HCT116 (cell line): Measurements from ENCODE around the gene SALL3. TPM values are rescaled to one million over a fixed set of nuclear protein-coding genes. Genes with fewer than 3 reads are reported as not detected.

ENCODE experiments used
- ATAC-seq: fragments of 200-7000 bp; cut with Tn5 transposase; 2 replicates; pipeline ENCODE4 v1.9.1; 2020; ENCODE audit warnings: mild to moderate bottlenecking, moderate library complexity
- BruUV-seq: library from RNA; stranded (reverse); fragments of 400-500 nt; replicated peaks from 2 replicates; lab custom pipeline; 2021; lab: Mats Ljungman, UMichigan
- CTCF ChIA-PET: fragments of 300-600 bp; sonication (Branson Sonifier 250); formaldehyde crosslinking; loops from one replicate; lab custom pipeline; 2021; ENCODE audit warnings: antibody characterized with exemption; lab: Charles Lee
- POLR2A ChIA-PET: fragments of 300-600, 350-600 bp; sonication (Branson Sonifier 250); formaldehyde crosslinking; loops from one replicate; lab custom pipeline; 2021; ENCODE audit warnings: antibody characterized with exemption; lab: Charles Lee
- RAD21 ChIA-PET, 2 experiments: fragments of 300-600 bp; sonication (Branson Sonifier 250); formaldehyde crosslinking; loops; one replicate each; lab custom pipeline; 2023; ENCODE audit warnings: low total read pairs in 2 of 2; ENCODE audit not compliant: uncharacterized antibody in 2 of 2, unreplicated experiment in 2 of 2, low non-redundant PET in 1 of 2; lab: Charles Lee
- DNase-seq: peaks from one replicate; pipeline ENCODE4 v3.0.0-alpha.2; 2010; ENCODE audit warnings: low read depth, low spot score
- H2AFZ ChIP-seq: fragments of 200-600 bp; shearing (Covaris generic), sonication (generic); 2 replicates; pipeline ENCODE4 v1.6.1; 2017; ENCODE audit warnings: low read depth, mixed run types, mixed read lengths, antibody characterized with exemption, low read length; ENCODE audit not compliant: poor library complexity, severe bottlenecking
- H3K27ac ChIP-seq: 2 replicates; pipeline ENCODE4 v1.5.1; 2012; ENCODE audit warnings: low read depth, low read length
- H3K27me3 ChIP-seq: fragments of 200-600 bp; sonication (generic); 2 replicates; pipeline ENCODE4 v1.6.1; 2016; ENCODE audit warnings: mixed run types, low read length, mixed read lengths; ENCODE audit not compliant: insufficient read depth
- H3K36me3 ChIP-seq, 2 experiments: fragments of 200-500 bp in 1 of 2; fragments of 200-600 bp in 1 of 2; sonication (Bioruptor generic) in 1 of 2; sonication (generic) in 1 of 2; 2 replicates each; pipeline versions ENCODE4 v1.5.1 to v1.6.1; 2014 to 2016; ENCODE audit warnings: low read length in 2 of 2, inconsistent platforms in 1 of 2, mixed read lengths in 1 of 2, mixed run types in 1 of 2; ENCODE audit not compliant: insufficient read depth in 2 of 2, control insufficient read depth in 1 of 2
- H3K4me1 ChIP-seq, 2 experiments: fragments of 200-600 bp in 1 of 2; sonication (generic) in 1 of 2; 2 replicates each; pipeline versions ENCODE4 v1.5.1 to v1.6.1; 2012 to 2017; ENCODE audit warnings: low read length in 2 of 2, inconsistent platforms in 1 of 2, mild to moderate bottlenecking in 1 of 2, mixed read lengths in 1 of 2, mixed run types in 1 of 2, moderate library complexity in 1 of 2; ENCODE audit not compliant: insufficient read depth in 2 of 2, control insufficient read depth in 1 of 2
- H3K4me2 ChIP-seq: fragments of 200-600 bp; sonication (generic); 2 replicates; pipeline ENCODE4 v1.6.1; 2017; ENCODE audit warnings: mixed run types, low read length, mixed read lengths
- H3K4me3 ChIP-seq, 2 experiments: fragments of 200-600 bp in 1 of 2; sonication (generic) in 1 of 2; replicated peaks in 1 of 2; 2 replicates each; pipeline ENCODE4 v1.5.1; 2011 to 2016; ENCODE audit warnings: low read length in 2 of 2, control low read depth in 1 of 2, low read depth in 1 of 2, mild to moderate bottlenecking in 1 of 2, mixed read lengths in 1 of 2, mixed run types in 1 of 2
- H3K79me2 ChIP-seq: fragments of 200-600 bp; sonication (generic); 2 replicates; pipeline ENCODE4 v1.6.1; 2017; ENCODE audit warnings: mild to moderate bottlenecking, mixed run types, low read length, moderate library complexity, mixed read lengths; ENCODE audit not compliant: insufficient read depth
- H3K9ac ChIP-seq: fragments of 200-600 bp; sonication (generic); 2 replicates; pipeline ENCODE4 v1.6.1; 2016; ENCODE audit warnings: low read length, mixed read lengths
- H3K9me2 ChIP-seq: fragments of 200-600 bp; sonication (generic), shearing (Covaris generic); 2 replicates; pipeline ENCODE4 v1.6.1; 2017; ENCODE audit warnings: mixed run types, mild to moderate bottlenecking, moderate library complexity; ENCODE audit not compliant: insufficient read depth
- H3K9me3 ChIP-seq, 2 experiments: fragments of 200-500 bp in 1 of 2; fragments of 200-600 bp in 1 of 2; sonication (Bioruptor generic) in 1 of 2; sonication (generic) in 1 of 2; 2 replicates each; pipeline ENCODE4 v1.6.1; 2014 to 2017; ENCODE audit warnings: low read length in 2 of 2, mixed read lengths in 2 of 2, inconsistent platforms in 1 of 2, low read depth in 1 of 2, mild to moderate bottlenecking in 1 of 2, mixed run types in 1 of 2, moderate library complexity in 1 of 2; ENCODE audit not compliant: control insufficient read depth in 1 of 2, insufficient read depth in 1 of 2
- H4K20me1 ChIP-seq: fragments of 200-600 bp; sonication (generic), shearing (Covaris generic); 2 replicates; pipeline ENCODE4 v1.6.1; 2017; ENCODE audit warnings: mixed run types, mild to moderate bottlenecking, moderate library complexity; ENCODE audit not compliant: insufficient read depth
- ATF3 ChIP-seq: IDR thresholded peaks from 2 replicates; pipeline ENCODE4 v1.6.1; 2012
- CBX3 ChIP-seq: IDR thresholded peaks from 2 replicates; pipeline ENCODE4 v1.6.1; 2012; ENCODE audit warnings: low read depth
- CEBPB ChIP-seq: IDR thresholded peaks from 2 replicates; pipeline ENCODE4 v1.6.1; 2012; ENCODE audit warnings: low read depth
- EGR1 ChIP-seq: IDR thresholded peaks from 2 replicates; pipeline ENCODE4 v1.6.1; 2012; ENCODE audit warnings: low read depth
- ELF1 ChIP-seq: IDR thresholded peaks from 2 replicates; pipeline ENCODE4 v1.6.1; 2012; ENCODE audit warnings: low read depth, borderline replicate concordance
- EZH2 ChIP-seq: fragments of 200-600 bp; sonication (generic); IDR thresholded peaks from 2 replicates; pipeline ENCODE4 v1.6.1; 2017; ENCODE audit warnings: antibody characterized with exemption, mixed run types
- EZH2phosphoT487 ChIP-seq: fragments of 200-600 bp; IDR thresholded peaks from 2 replicates; pipeline ENCODE4 v1.6.1; 2018; ENCODE audit warnings: antibody characterized with exemption, borderline replicate concordance
- FOSL1 ChIP-seq: IDR thresholded peaks from 2 replicates; pipeline ENCODE4 v1.6.1; 2012; ENCODE audit warnings: low read depth
- JUND ChIP-seq: IDR thresholded peaks from 2 replicates; pipeline ENCODE4 v1.6.1; 2012
- MAX ChIP-seq: IDR thresholded peaks from 2 replicates; pipeline ENCODE4 v1.6.1; 2012
- POLR2A ChIP-seq: IDR thresholded peaks from 2 replicates; pipeline ENCODE4 v1.7.0; 2011; ENCODE audit warnings: borderline replicate concordance; ENCODE audit not compliant: insufficient read depth, insufficient read length; ENCODE audit errors: extremely low read depth
- POLR2AphosphoS5 ChIP-seq: IDR thresholded peaks from 2 replicates; pipeline ENCODE4 v1.6.1; 2011; ENCODE audit warnings: mild to moderate bottlenecking, low read depth, low read length, moderate library complexity
- RAD21 ChIP-seq: IDR thresholded peaks from 2 replicates; pipeline ENCODE4 v1.6.1; 2012; ENCODE audit warnings: low read depth, mild to moderate bottlenecking
- SIN3A ChIP-seq: IDR thresholded peaks from 2 replicates; pipeline ENCODE4 v1.6.1; 2012; ENCODE audit warnings: low read depth
- SP1 ChIP-seq: IDR thresholded peaks from 2 replicates; pipeline ENCODE4 v1.6.1; 2012; ENCODE audit warnings: low read depth
- TCF7L2 ChIP-seq: IDR thresholded peaks from 2 replicates; pipeline ENCODE4 v1.7.0; 2011; ENCODE audit warnings: borderline replicate concordance, inconsistent platforms; ENCODE audit not compliant: insufficient read depth, insufficient read length; ENCODE audit errors: extremely low read depth
- YY1 ChIP-seq: IDR thresholded peaks from 2 replicates; pipeline ENCODE4 v1.6.1; 2011; ENCODE audit warnings: low read length, low read depth, moderate library complexity, mild to moderate bottlenecking; ENCODE audit not compliant: insufficient replicate concordance; ENCODE audit errors: extremely low read depth
- ZBTB33 ChIP-seq: IDR thresholded peaks from 2 replicates; pipeline ENCODE4 v1.6.1; 2011; ENCODE audit warnings: mild to moderate bottlenecking, low read length, moderate library complexity; ENCODE audit not compliant: insufficient replicate concordance; ENCODE audit errors: extremely low read depth
- ZFX ChIP-seq: fragments of 450-650 bp; IDR thresholded peaks from 2 replicates; pipeline ENCODE4 v1.6.1; 2017
- intact Hi-C: fragments of 100-400 bp; cut with micrococcal nuclease; formaldehyde crosslinking; loops from 2 replicates; pipeline ENCODE4 v1.10.0; 2022
- total RNA-seq: library from RNA; stranded (reverse); gene quantifications from one replicate; pipeline ENCODE4 v1.2.1, GENCODE V29; 2021; ENCODE audit not compliant: unreplicated experiment

SALL3 gene
- total RNA-seq, 1 experiment from 2014 or later: not detected

- no peak overlapping the region for H3K27ac ChIP-seq
Measured at GRCh38 chr18:78948707-78949106, 30.9 kb upstream of the SALL3 start.

More at GRCh38 chr18:78948707-78949106, 30.9 kb upstream of the SALL3 start:
- RAD21 ChIA-PET: no interaction called here
- no peaks in the 10 kb centered on the region for H3K79me2 ChIP-seq
- TF ChIP-seq MAX (no peak), ATF3 (no peak), SP1 (no peak), EZH2 (no peak), ZFX (no peak), EZH2phosphoT487 (no peak), ELF1 (no peak), CEBPB (no peak), FOSL1 (no peak), YY1 (no peak), CBX3 (no peak), JUND (no peak), POLR2A (no peak), EGR1 (no peak), SIN3A (no peak), ZBTB33 (no peak), TCF7L2 (no peak), POLR2AphosphoS5 (no peak), RAD21 (no peak)
- TF ChIP-seq, all 23 proteins: peak for 0
- ATAC-seq (no peak), DNase-seq (no peak)
- BruUV-seq: no TSS peak
- H3K9ac ChIP-seq: no peak overlapping the region
- H3K9me3 ChIP-seq: peaks cover 3% of the 10 kb centered on the region in 2 experiments; a peak in 1 of 4 replicates
- H3K36me3 ChIP-seq: no peaks in the 10 kb centered on the region
- ChIA-PET POLR2A (no interaction called here), CTCF (no interaction called here)
- H3K4me3 ChIP-seq: no peak overlapping the region
- H3K9me2 ChIP-seq: no peaks in the 10 kb centered on the region
- peaks cover 30% of the 10 kb centered on the region for H3K27me3 ChIP-seq
- no peaks in the 10 kb centered on the region for H4K20me1 ChIP-seq
- intact Hi-C loops: no loop called here
- H3K4me2 ChIP-seq: no peak overlapping the region
- H3K4me1 ChIP-seq: no peaks in the 10 kb centered on the region
- H2AFZ ChIP-seq: no peak overlapping the region
